ENCODE data around the gene CNTNAP2. TPM values are rescaled to one million over a fixed set of nuclear protein-coding genes. Genes with fewer than 3 reads are reported as not detected.

CNTNAP2 gene
- total and polyA plus RNA-seq, 4 experiments from 2014 or later: 0.19 to 0.50 (median 0.20) TPM; not detected in 1

GRCh38 chr7:147296201-147296600 lies 1179.6 kb downstream of the CNTNAP2 start:
- Histone ChIP-seq H3K4me1 (ENCODE audit: insufficient read depth, low read length) (no peaks in the 10 kb centered on the region), H3K9me3 (ENCODE audit: control insufficient read depth in 1 of 2, low read length in 2 of 2) (no peaks in the 10 kb centered on the region), H3K27me3 (ENCODE audit: insufficient read depth, low read length) (no peaks in the 10 kb centered on the region), H3K36me3 (ENCODE audit: insufficient read depth, low read length) (no peaks in the 10 kb centered on the region), H3K4me3 (ENCODE audit: low read length in 2 of 2) (no peak overlapping the region), H3K27ac (ENCODE audit: low read depth, low read length) (no peak overlapping the region)
- Mint-ChIP-seq H3K4me1 (no peaks in the 10 kb centered on the region), H3K4me3 (no peak overlapping the region), H3K36me3 (no peaks in the 10 kb centered on the region), H3K9me3 (peaks cover 0 to 8% (median 0%) of the 10 kb centered on the region in 8 donors), H3K27me3 (no peaks in the 10 kb centered on the region), H3K27ac (no peak overlapping the region)
- POLR2A ChIA-PET (ENCODE audit: partially characterized antibody): no interaction called here
- DNase-seq: no peak
- CTCF ChIA-PET (ENCODE audit: partially characterized antibody): no interaction called here
- intact Hi-C loops (cut with micrococcal nuclease): no loop called here

- no peak overlapping the region for H3K27ac Mint-ChIP-seq
- intact Hi-C loops (cut with micrococcal nuclease): no loop called here
- Histone ChIP-seq H3K27me3 (ENCODE audit: insufficient read depth, low read length) (no peaks in the 10 kb centered on the region), H3K27ac (ENCODE audit: low read depth, low read length) (no peak overlapping the region), H3K36me3 (ENCODE audit: insufficient read depth, low read length) (no peaks in the 10 kb centered on the region), H3K4me1 (ENCODE audit: insufficient read depth, low read length) (no peaks in the 10 kb centered on the region), H3K9me3 (ENCODE audit: control insufficient read depth in 1 of 2, low read length in 2 of 2) (no peaks in the 10 kb centered on the region), H3K4me3 (ENCODE audit: low read length in 2 of 2) (no peak overlapping the region)
- ChIA-PET POLR2A (ENCODE audit: partially characterized antibody) (no interaction called here), CTCF (ENCODE audit: partially characterized antibody) (no interaction called here)
- no peak overlapping the region for H3K4me3 Mint-ChIP-seq
- H3K4me1 Mint-ChIP-seq: no peaks in the 10 kb centered on the region
- DNase-seq: no peak
- H3K27me3 Mint-ChIP-seq: no peaks in the 10 kb centered on the region
- peaks cover 0 to 8% (median 0%) of the 10 kb centered on the region in 8 donors for H3K9me3 Mint-ChIP-seq
- H3K36me3 Mint-ChIP-seq: no peaks in the 10 kb centered on the region
Measured at GRCh38 chr7:147296986-147297385, 1180.4 kb downstream of the CNTNAP2 start.

GRCh38 chr7:147298611-147299043 lies 1182.0 kb downstream of the CNTNAP2 start:
- Histone ChIP-seq H3K9me3 (ENCODE audit: control insufficient read depth in 1 of 2, low read length in 2 of 2) (no peaks in the 10 kb centered on the region), H3K4me3 (ENCODE audit: low read length in 2 of 2) (no peak overlapping the region), H3K4me1 (ENCODE audit: insufficient read depth, low read length) (no peaks in the 10 kb centered on the region), H3K36me3 (ENCODE audit: insufficient read depth, low read length) (no peaks in the 10 kb centered on the region), H3K27me3 (ENCODE audit: insufficient read depth, low read length) (no peaks in the 10 kb centered on the region), H3K27ac (ENCODE audit: low read depth, low read length) (no peak overlapping the region)
- H3K4me1 Mint-ChIP-seq: no peaks in the 10 kb centered on the region
- no peak for DNase-seq
- ChIA-PET POLR2A (ENCODE audit: partially characterized antibody) (no interaction called here), CTCF (ENCODE audit: partially characterized antibody) (no interaction called here)
- no peaks in the 10 kb centered on the region for H3K36me3 Mint-ChIP-seq
- H3K9me3 Mint-ChIP-seq: peaks cover 0 to 5% (median 0%) of the 10 kb centered on the region in 8 donors
- intact Hi-C loops (cut with micrococcal nuclease): no loop called here
- H3K4me3 Mint-ChIP-seq: no peak overlapping the region
- no peaks in the 10 kb centered on the region for H3K27me3 Mint-ChIP-seq
- H3K27ac Mint-ChIP-seq: no peak overlapping the region

- no peaks in the 10 kb centered on the region for H3K27me3 ChIP-seq (ENCODE audit: insufficient read depth, low read length)
- no peak overlapping the region for H3K4me3 Mint-ChIP-seq
- no peak overlapping the region for H3K27ac ChIP-seq (ENCODE audit: low read depth, low read length)
- no peaks in the 10 kb centered on the region for H3K9me3 ChIP-seq (ENCODE audit: control insufficient read depth in 1 of 2, low read length in 2 of 2)
- H3K27ac Mint-ChIP-seq: no peak overlapping the region
- ChIA-PET POLR2A (ENCODE audit: partially characterized antibody) (no interaction called here), CTCF (ENCODE audit: partially characterized antibody) (no interaction called here)
- no peaks in the 10 kb centered on the region for H3K36me3 ChIP-seq (ENCODE audit: insufficient read depth, low read length)
- H3K36me3 Mint-ChIP-seq: no peaks in the 10 kb centered on the region
- no peaks in the 10 kb centered on the region for H3K4me1 ChIP-seq (ENCODE audit: insufficient read depth, low read length)
- H3K9me3 Mint-ChIP-seq: peaks cover 0 to 8% (median 2%) of the 10 kb centered on the region in 8 donors
- H3K4me3 ChIP-seq (ENCODE audit: low read length in 2 of 2): no peak overlapping the region
- intact Hi-C loops (cut with micrococcal nuclease): no loop called here
- H3K4me1 Mint-ChIP-seq: no peaks in the 10 kb centered on the region
- H3K27me3 Mint-ChIP-seq: no peaks in the 10 kb centered on the region
- no peak for DNase-seq
Measured at GRCh38 chr7:147300293-147300692, 1183.7 kb downstream of the CNTNAP2 start.

- Mint-ChIP-seq H3K27me3 (no peaks in the 10 kb centered on the region), H3K4me1 (no peaks in the 10 kb centered on the region), H3K27ac (no peak overlapping the region), H3K4me3 (no peak overlapping the region), H3K9me3 (peaks cover 2 to 21% (median 8%) of the 10 kb centered on the region in 8 donors), H3K36me3 (no peaks in the 10 kb centered on the region)
- no peaks in the 10 kb centered on the region for H3K27me3 ChIP-seq (ENCODE audit: insufficient read depth, low read length)
- no peaks in the 10 kb centered on the region for H3K36me3 ChIP-seq (ENCODE audit: insufficient read depth, low read length)
- no peak overlapping the region for H3K27ac ChIP-seq (ENCODE audit: low read depth, low read length)
- CTCF ChIA-PET (ENCODE audit: partially characterized antibody): no interaction called here
- H3K4me3 ChIP-seq (ENCODE audit: low read length in 2 of 2): no peak overlapping the region
- intact Hi-C loops (cut with micrococcal nuclease): no loop called here
- no peaks in the 10 kb centered on the region for H3K4me1 ChIP-seq (ENCODE audit: insufficient read depth, low read length)
- H3K9me3 ChIP-seq (ENCODE audit: control insufficient read depth in 1 of 2, low read length in 2 of 2): no peaks in the 10 kb centered on the region
- no peak for DNase-seq
- POLR2A ChIA-PET (ENCODE audit: partially characterized antibody): no interaction called here
Measured at GRCh38 chr7:147304376-147304775, 1187.8 kb downstream of the CNTNAP2 start.

GRCh38 chr7:147305827-147306226 lies 1189.2 kb downstream of the CNTNAP2 start:
- Mint-ChIP-seq H3K9me3 (peaks cover 2 to 21% (median 7%) of the 10 kb centered on the region in 8 donors), H3K4me3 (no peak overlapping the region), H3K27me3 (no peaks in the 10 kb centered on the region), H3K36me3 (no peaks in the 10 kb centered on the region), H3K27ac (no peak overlapping the region), H3K4me1 (no peaks in the 10 kb centered on the region)
- Histone ChIP-seq H3K9me3 (ENCODE audit: control insufficient read depth in 1 of 2, low read length in 2 of 2) (no peaks in the 10 kb centered on the region), H3K36me3 (ENCODE audit: insufficient read depth, low read length) (no peaks in the 10 kb centered on the region), H3K4me3 (ENCODE audit: low read length in 2 of 2) (no peak overlapping the region), H3K27me3 (ENCODE audit: insufficient read depth, low read length) (no peaks in the 10 kb centered on the region), H3K27ac (ENCODE audit: low read depth, low read length) (no peak overlapping the region), H3K4me1 (ENCODE audit: insufficient read depth, low read length) (no peaks in the 10 kb centered on the region)
- CTCF ChIA-PET (ENCODE audit: partially characterized antibody): no interaction called here
- DNase-seq: no peak
- intact Hi-C loops (cut with micrococcal nuclease): no loop called here
- POLR2A ChIA-PET (ENCODE audit: partially characterized antibody): no interaction called here

- Mint-ChIP-seq H3K4me3 (no peak overlapping the region), H3K27ac (no peak overlapping the region), H3K36me3 (no peaks in the 10 kb centered on the region), H3K27me3 (no peaks in the 10 kb centered on the region), H3K4me1 (no peaks in the 10 kb centered on the region), H3K9me3 (peaks cover 2 to 24% (median 9%) of the 10 kb centered on the region in 8 donors)
- intact Hi-C loops (cut with micrococcal nuclease): no loop called here
- DNase-seq: no peak
- H3K9me3 ChIP-seq (ENCODE audit: control insufficient read depth in 1 of 2, low read length in 2 of 2): no peaks in the 10 kb centered on the region
- no peaks in the 10 kb centered on the region for H3K36me3 ChIP-seq (ENCODE audit: insufficient read depth, low read length)
- no peak overlapping the region for H3K27ac ChIP-seq (ENCODE audit: low read depth, low read length)
- H3K4me3 ChIP-seq (ENCODE audit: low read length in 2 of 2): no peak overlapping the region
- H3K4me1 ChIP-seq (ENCODE audit: insufficient read depth, low read length): no peaks in the 10 kb centered on the region
- CTCF ChIA-PET (ENCODE audit: partially characterized antibody): no interaction called here
- POLR2A ChIA-PET (ENCODE audit: partially characterized antibody): no interaction called here
- no peaks in the 10 kb centered on the region for H3K27me3 ChIP-seq (ENCODE audit: insufficient read depth, low read length)
Measured at GRCh38 chr7:147308539-147308938, 1191.9 kb downstream of the CNTNAP2 start.

- intact Hi-C loops (cut with micrococcal nuclease): no loop called here
- no peak overlapping the region for H3K27ac ChIP-seq (ENCODE audit: low read depth, low read length)
- no peaks in the 10 kb centered on the region for H3K36me3 Mint-ChIP-seq
- no peak for DNase-seq
- H3K4me3 Mint-ChIP-seq: no peak overlapping the region
- H3K27me3 ChIP-seq (ENCODE audit: insufficient read depth, low read length): no peaks in the 10 kb centered on the region
- H3K4me3 ChIP-seq (ENCODE audit: low read length in 2 of 2): no peak overlapping the region
- H3K27me3 Mint-ChIP-seq: no peaks in the 10 kb centered on the region
- no peaks in the 10 kb centered on the region for H3K9me3 ChIP-seq (ENCODE audit: control insufficient read depth in 1 of 2, low read length in 2 of 2)
- no peaks in the 10 kb centered on the region for H3K4me1 Mint-ChIP-seq
- H3K36me3 ChIP-seq (ENCODE audit: insufficient read depth, low read length): no peaks in the 10 kb centered on the region
- peaks cover 4 to 22% (median 14%) of the 10 kb centered on the region in 8 donors for H3K9me3 Mint-ChIP-seq
- ChIA-PET CTCF (ENCODE audit: partially characterized antibody) (no interaction called here), POLR2A (ENCODE audit: partially characterized antibody) (no interaction called here)
- H3K4me1 ChIP-seq (ENCODE audit: insufficient read depth, low read length): no peaks in the 10 kb centered on the region
- H3K27ac Mint-ChIP-seq: no peak overlapping the region
Measured at GRCh38 chr7:147311336-147311735, 1194.7 kb downstream of the CNTNAP2 start.
